ENCODE measurements around the gene JHY. TPM values are rescaled to one million over a fixed set of nuclear protein-coding genes. Genes with fewer than 3 reads are reported as not detected.

Gene JHY
- total and polyA plus RNA-seq, 2 of the 8 experiments (the other 6 are each of a cell fraction or from before 2014, with no cell fraction given) = 0.29 to 0.91 TPM

DNA sequence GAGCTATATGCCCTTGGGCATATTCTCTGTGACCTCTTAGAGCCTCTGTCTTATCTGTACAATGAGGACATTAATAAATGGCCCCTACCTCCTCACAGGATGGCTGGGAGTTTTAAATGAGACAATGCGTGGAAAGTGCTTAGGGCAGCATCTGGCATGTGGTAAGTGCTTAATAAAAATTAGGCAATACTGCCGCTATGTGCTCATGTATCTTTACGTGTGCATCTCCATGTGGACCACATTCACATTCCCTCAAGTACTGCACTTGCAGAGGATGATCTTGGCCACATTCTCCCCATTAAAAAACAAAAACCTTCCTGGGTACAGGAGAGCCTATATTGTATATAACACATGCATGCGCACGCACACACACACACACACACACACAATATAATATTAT is 118.2 kb downstream of the JHY start:
- Histone ChIP-seq H3K9ac (replicated peaks in 1 of 4; ENCODE audit: extremely low read depth in 1 of 4, low read depth in 3 of 4, low read length in 3 of 4) (no peak overlapping the region), H3K27me3 (replicated peaks in 1 of 4; ENCODE audit: control insufficient read depth in 3 of 4, extremely low read depth in 1 of 4, insufficient read depth in 3 of 4, low read length in 3 of 4) (no peaks in the 10 kb centered on the region), H3K79me1 (ENCODE audit: low read depth, low read length) (no peaks in the 10 kb centered on the region), H4K20me1 (replicated peaks in 1 of 2; ENCODE audit: control insufficient read depth in 1 of 2, insufficient read depth in 2 of 2, low read length in 2 of 2) (no peaks in the 10 kb centered on the region), H3K14ac (ENCODE audit: insufficient read length) (no peak overlapping the region), H3K4ac (replicated peaks; ENCODE audit: insufficient read length, low read depth, low read length) (no peak overlapping the region), H2AFZ (ENCODE audit: low read length) (no peak overlapping the region), H4K5ac (ENCODE audit: insufficient read length, low read depth, low read length) (no peak overlapping the region), H4K91ac (replicated peaks; ENCODE audit: insufficient read length, low read length) (no peak overlapping the region), H3K56ac (replicated peaks; ENCODE audit: insufficient read length, low read depth, low read length) (no peak overlapping the region), H3K4me1 (replicated peaks in 1 of 4; ENCODE audit: control insufficient read depth in 3 of 4, insufficient read depth in 4 of 4, low read length in 3 of 4) (peaks cover 0 to 7% (median 4%) of the 10 kb centered on the region in 4 experiments; a peak in 2 of 7 replicates), H3K4me3 (ENCODE audit: extremely low read depth in 1 of 4, insufficient read depth in 2 of 4, low read depth in 3 of 4, low read length in 4 of 4) (no peak overlapping the region), H3K18ac (ENCODE audit: extremely low read depth, low read length) (no peak overlapping the region), H3K36me3 (ENCODE audit: control insufficient read depth in 2 of 4, insufficient read depth in 4 of 4, low read length in 3 of 4) (no peaks in the 10 kb centered on the region), H3K9me3 (ENCODE audit: insufficient read depth in 2 of 2, low read depth in 1 of 2, low read length in 1 of 2) (no peaks in the 10 kb centered on the region), H2BK20ac (ENCODE audit: low read length) (no peak overlapping the region), H3K79me2 (ENCODE audit: control insufficient read depth in 1 of 2, insufficient read depth in 2 of 2, low read length in 2 of 2) (no peaks in the 10 kb centered on the region), H2BK120ac (replicated peaks; ENCODE audit: low read depth, low read length) (no peak overlapping the region), H3K23ac (ENCODE audit: insufficient read length) (no peak overlapping the region), H3K4me2 (ENCODE audit: insufficient read depth in 1 of 2, low read depth in 2 of 2, low read length in 2 of 2) (no peak overlapping the region), H4K8ac (ENCODE audit: extremely low read depth, insufficient read depth, low read length) (no peak overlapping the region), H2AK5ac (ENCODE audit: low read depth, low read length) (no peak overlapping the region), H3K27ac (ENCODE audit: low read depth, low read length) (no peak overlapping the region), H2BK12ac (ENCODE audit: low read depth, low read length) (no peak overlapping the region), H2BK15ac (ENCODE audit: low read length) (no peak overlapping the region), H3K23me2 (ENCODE audit: low read depth, low read length) (no peaks in the 10 kb centered on the region), H2BK5ac (ENCODE audit: low read depth, low read length) (no peak overlapping the region)
- DNase-seq (ENCODE audit: low read depth in 1 of 2, low spot score in 2 of 2) (no peak), FAIRE-seq (no peak)
- WGBS, 2 experiments (ENCODE audit: extremely low coverage in 1 of 2, insufficient coverage in 1 of 2, insufficient read length in 1 of 2, insufficient replicate concordance in 2 of 2, low coverage in 1 of 2, low lambda C conversion rate in 2 of 2, missing lambda C conversion rate in 1 of 2) = 87% methylated on average over 5 of the region's 5 CpGs; no CpG with 5 or more reads in 1 of the 2 experiments
- CTCF ChIA-PET (ENCODE audit: partially characterized antibody) = no interaction called here
- TF ChIP-seq POLR2A (IDR thresholded peaks at IDR 0.05; ENCODE audit: control extremely low read depth in 1 of 2, low read depth in 2 of 2, low read length in 2 of 2) (no peak), RNF2 (IDR thresholded peaks at IDR 0.05; ENCODE audit: borderline replicate concordance, low read depth, low read length, missing control alignments, poor library complexity, severe bottlenecking) (no peak), SRF (IDR thresholded peaks at IDR 0.05; ENCODE audit: low read depth, low read length) (no peak), BRCA1 (IDR thresholded peaks at IDR 0.05; ENCODE audit: low read depth, low read length) (no peak), SAP30 (IDR thresholded peaks at IDR 0.05; ENCODE audit: insufficient read depth, insufficient replicate concordance, low read length) (no peak), KDM1A (IDR thresholded peaks at IDR 0.05; ENCODE audit: borderline replicate concordance, low read length) (no peak), EGR1 (IDR thresholded peaks at IDR 0.05; ENCODE audit: borderline replicate concordance, low read depth, low read length) (no peak)
- POLR2A ChIA-PET (ENCODE audit: partially characterized antibody) = no interaction called here

Data from H1 (cell line).